ENCODE data around the gene ITGB7. TPM values are rescaled to one million over a fixed set of nuclear protein-coding genes. Genes with fewer than 3 reads are reported as not detected.
A peak's percentile ranks its signal among the peaks of the same experiment; 100 is the strongest.

The ITGB7 gene
- total and polyA plus RNA-seq, 4 experiments from 2014 or later: 271 to 397 (median 378) TPM

DNA sequence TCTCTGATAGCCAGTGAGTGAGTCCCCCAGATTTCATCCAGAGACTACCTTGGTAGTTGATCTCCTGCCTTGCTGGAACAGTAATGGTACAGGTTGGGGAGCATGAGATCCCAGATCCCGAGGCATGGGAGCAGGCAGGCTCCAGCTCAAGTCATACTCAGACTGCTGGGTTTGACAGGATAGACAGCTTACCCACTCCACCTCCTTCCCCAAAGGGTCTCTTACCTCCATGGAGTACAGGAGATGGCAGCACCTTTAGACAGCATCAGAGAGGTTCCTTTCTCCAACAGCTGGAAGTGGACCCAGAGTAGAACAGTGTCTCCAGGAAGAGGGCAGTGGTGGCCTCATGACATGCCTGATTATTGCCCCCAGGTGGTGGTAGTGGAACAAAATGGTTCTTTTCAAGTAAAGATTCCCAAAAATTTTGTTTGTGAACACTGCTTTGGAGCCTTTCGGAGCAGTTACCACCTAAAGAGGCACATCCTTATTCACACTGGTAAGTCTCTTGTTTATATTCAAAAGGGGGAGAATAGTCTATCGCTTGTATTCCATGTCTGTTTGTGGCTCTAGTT lies 21.4 kb downstream of the ITGB7 start:
- ChIA-PET POLR2A (ENCODE audit: partially characterized antibody) (interaction anchor here (0.9 to 17.3 kb wide), 3 partner anchors 17 to 35 kb away, joined by 3 to 463 read pairs (median 6); partner anchors contain the start of gene ITGB7), CTCF (ENCODE audit: partially characterized antibody) (interaction anchor here (0.5 to 1.4 kb wide), 6 partner anchors 11 to 76 kb away, joined by 3 to 9 read pairs (median 4); no protein-coding TSS in a partner anchor)
- H3K27me3 Mint-ChIP-seq: no peaks in the 10 kb centered on the region

DNA sequence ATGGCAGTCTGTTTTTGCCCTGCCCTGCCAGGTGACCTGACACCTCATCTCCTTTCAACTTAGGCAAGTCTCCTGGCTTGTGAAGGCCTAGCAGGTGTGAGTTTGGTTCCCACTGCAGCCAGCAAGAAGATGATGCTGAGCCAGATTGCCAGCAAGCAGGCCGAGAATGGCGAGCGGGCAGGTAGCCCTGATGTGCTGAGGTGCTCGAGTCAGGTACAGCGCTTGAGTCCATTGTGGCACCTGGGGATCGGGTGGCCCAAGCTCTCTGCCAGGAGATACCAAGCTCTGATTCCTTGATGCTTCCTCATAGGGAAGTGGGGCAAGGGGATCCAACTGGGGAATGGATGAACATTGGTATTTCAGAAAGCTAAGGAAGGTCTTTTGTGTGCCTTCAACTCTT lies 22.2 kb downstream of the ITGB7 start:
- Mint-ChIP-seq H3K9me3 (peaks cover 0 to 2% (median 0%) of the 10 kb centered on the region in 8 donors), H3K36me3 (peaks cover 38 to 76% of the 10 kb centered on the region in 2 donors), H3K4me3 (peak overlapping the region in 1 of 8 donors; percentile 20), H3K27me3 (no peaks in the 10 kb centered on the region), H3K27ac (peak overlapping the region in 6 of 7 donors; percentile 38 to 91 (median 65)), H3K4me1 (peaks cover 30 to 61% (median 41%) of the 10 kb centered on the region in 4 donors)
- H3K9me3 ChIP-seq (ENCODE audit: control insufficient read depth in 1 of 2, low read length in 2 of 2): no peaks in the 10 kb centered on the region
- ChIA-PET CTCF (ENCODE audit: partially characterized antibody) (interaction anchor here (1.2 to 1.4 kb wide), 5 partner anchors 10 to 29 kb away, joined by 3 to 9 read pairs (median 4); no protein-coding TSS in a partner anchor), POLR2A (ENCODE audit: partially characterized antibody) (interaction anchor here (0.9 to 17.3 kb wide), 3 partner anchors 18 to 36 kb away, joined by 3 to 463 read pairs (median 6); partner anchors contain the start of gene ITGB7)
- H3K4me3 ChIP-seq (ENCODE audit: low read length in 2 of 2): no peak overlapping the region
- no peak for DNase-seq
- intact Hi-C loops (cut with micrococcal nuclease): no loop called here
- H3K4me1 ChIP-seq (ENCODE audit: insufficient read depth, low read length): peaks cover 39% of the 10 kb centered on the region
- H3K36me3 ChIP-seq (ENCODE audit: insufficient read depth, low read length): peaks cover 65% of the 10 kb centered on the region
- no peaks in the 10 kb centered on the region for H3K27me3 ChIP-seq (ENCODE audit: insufficient read depth, low read length)
- H3K27ac ChIP-seq (ENCODE audit: low read depth, low read length): no peak overlapping the region

More for the DNA sequence above, 21.4 kb downstream of the ITGB7 start:
- H3K27me3 ChIP-seq (ENCODE audit: insufficient read depth, low read length): no peaks in the 10 kb centered on the region
- peaks cover 0 to 2% (median 0%) of the 10 kb centered on the region in 8 donors for H3K9me3 Mint-ChIP-seq
- peaks cover 65% of the 10 kb centered on the region for H3K36me3 ChIP-seq (ENCODE audit: insufficient read depth, low read length)
- no peak overlapping the region for H3K4me3 ChIP-seq (ENCODE audit: low read length in 2 of 2)
- no peak overlapping the region for H3K4me3 Mint-ChIP-seq
- peaks cover 38 to 78% of the 10 kb centered on the region in 2 donors for H3K36me3 Mint-ChIP-seq
- H3K9me3 ChIP-seq (ENCODE audit: control insufficient read depth in 1 of 2, low read length in 2 of 2): no peaks in the 10 kb centered on the region
- peaks cover 44% of the 10 kb centered on the region for H3K4me1 ChIP-seq (ENCODE audit: insufficient read depth, low read length)
- peak overlapping the region in 6 of 7 donors; percentile 37 to 77 (median 64) for H3K27ac Mint-ChIP-seq
- no peak overlapping the region for H3K27ac ChIP-seq (ENCODE audit: low read depth, low read length)
- DNase-seq: no peak
- H3K4me1 Mint-ChIP-seq: peaks cover 35 to 58% (median 40%) of the 10 kb centered on the region in 4 donors
- intact Hi-C loops (cut with micrococcal nuclease): no loop called here

DNA sequence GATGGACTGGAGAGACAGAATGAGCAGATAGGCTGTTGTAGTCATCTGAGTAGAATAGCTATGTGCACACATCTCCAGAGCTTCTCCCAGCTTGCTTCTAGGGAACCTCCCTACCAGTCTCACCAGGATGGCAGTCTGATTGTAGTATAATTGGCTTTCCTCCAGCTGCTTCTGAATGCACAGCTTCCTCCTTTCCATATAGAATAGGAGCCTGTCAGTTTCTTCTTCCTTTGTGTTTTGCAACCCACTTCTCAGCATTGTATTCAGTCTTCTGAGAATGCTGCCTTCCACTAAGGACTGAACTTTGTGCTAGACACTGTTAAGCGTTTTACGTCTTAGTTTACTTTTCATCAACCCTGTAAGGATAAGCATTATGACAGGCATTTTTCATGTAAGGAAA lies 24.1 kb downstream of the ITGB7 start:
- H3K27me3 ChIP-seq (ENCODE audit: insufficient read depth, low read length): no peaks in the 10 kb centered on the region
- Mint-ChIP-seq H3K4me1 (peaks cover 35 to 70% (median 50%) of the 10 kb centered on the region in 4 donors), H3K27me3 (no peaks in the 10 kb centered on the region), H3K27ac (peak overlapping the region in 3 of 7 donors; percentile 71 to 89 (median 88)), H3K36me3 (peaks cover 38 to 66% of the 10 kb centered on the region in 2 donors), H3K9me3 (peaks cover 0 to 2% (median 0%) of the 10 kb centered on the region in 8 donors), H3K4me3 (peak overlapping the region; percentile 39 to 96 (median 90))
- ChIA-PET CTCF (ENCODE audit: partially characterized antibody) (interaction anchor here (1.1 to 3.7 kb wide), 7 partner anchors 9 to 162 kb away, joined by 3 to 28 read pairs (median 8); partner anchors contain the start of gene PFDN5), POLR2A (ENCODE audit: partially characterized antibody) (interaction anchor here (0.9 to 17.3 kb wide), 8 partner anchors 10 to 117 kb away, joined by 3 to 463 read pairs (median 4); partner anchors contain the start of genes ESPL1 and ITGB7)
- H3K4me3 ChIP-seq (ENCODE audit: low read length in 2 of 2): no peak overlapping the region
- H3K9me3 ChIP-seq (ENCODE audit: control insufficient read depth in 1 of 2, low read length in 2 of 2): no peaks in the 10 kb centered on the region
- peaks cover 54% of the 10 kb centered on the region for H3K36me3 ChIP-seq (ENCODE audit: insufficient read depth, low read length)
- peaks cover 50% of the 10 kb centered on the region for H3K4me1 ChIP-seq (ENCODE audit: insufficient read depth, low read length)
- intact Hi-C loops (cut with micrococcal nuclease): no loop called here
- DNase-seq: no peak
- H3K27ac ChIP-seq (ENCODE audit: low read depth, low read length): no peak overlapping the region

DNA sequence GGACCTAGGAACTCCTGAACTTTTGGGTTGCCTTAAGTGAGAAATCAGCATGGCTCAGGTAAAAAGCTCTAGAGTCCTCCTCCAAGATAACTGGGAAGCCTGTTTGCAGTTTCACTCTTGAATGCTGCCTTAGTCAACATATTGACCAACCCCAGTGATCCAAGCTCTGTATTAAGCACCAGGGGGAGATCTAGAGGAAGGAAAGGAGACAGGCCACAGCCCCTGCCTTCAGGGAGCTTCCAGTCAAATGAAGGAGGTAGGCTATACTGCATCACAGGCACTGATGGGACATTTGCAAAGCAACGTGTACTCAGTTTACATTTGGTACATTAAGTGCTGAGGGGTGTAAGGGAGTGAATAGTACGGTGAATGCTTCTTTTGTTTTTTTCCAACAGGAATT lies 25.1 kb downstream of the ITGB7 start:
- ChIA-PET POLR2A (ENCODE audit: partially characterized antibody) (interaction anchor here (0.5 to 17.3 kb wide), 11 partner anchors 21 to 319 kb away, joined by 3 to 463 read pairs (median 9); partner anchors contain the start of genes ESPL1, ITGB7, MYG1 and PFDN5), CTCF (ENCODE audit: partially characterized antibody) (interaction anchor here (0.6 to 4.3 kb wide), 14 partner anchors 8 to 163 kb away, joined by 3 to 51 read pairs (median 8); partner anchors contain the start of gene PFDN5)
- Histone ChIP-seq H3K27ac (ENCODE audit: low read depth, low read length) (peak overlapping the region; percentile 89), H3K4me1 (ENCODE audit: insufficient read depth, low read length) (peaks cover 50% of the 10 kb centered on the region), H3K9me3 (ENCODE audit: control insufficient read depth in 1 of 2, low read length in 2 of 2) (no peaks in the 10 kb centered on the region), H3K36me3 (ENCODE audit: insufficient read depth, low read length) (peaks cover 44% of the 10 kb centered on the region), H3K27me3 (ENCODE audit: insufficient read depth, low read length) (no peaks in the 10 kb centered on the region), H3K4me3 (ENCODE audit: low read length in 2 of 2) (peak overlapping the region; percentile 56 to 74)
- peaks cover 0 to 2% (median 0%) of the 10 kb centered on the region in 8 donors for H3K9me3 Mint-ChIP-seq
- H3K4me3 Mint-ChIP-seq: peak overlapping the region; percentile 90 to 96 (median 91)
- DNase-seq: no peak
- peaks cover 35 to 70% (median 49%) of the 10 kb centered on the region in 4 donors for H3K4me1 Mint-ChIP-seq
- intact Hi-C loops (cut with micrococcal nuclease): loop anchor here (2.0 kb wide), 4 partner anchors 19 to 319 kb away; partner anchors contain the start of genes PRR13 and TARBP2
- H3K27me3 Mint-ChIP-seq: no peaks in the 10 kb centered on the region
- H3K36me3 Mint-ChIP-seq: peaks cover 30 to 56% of the 10 kb centered on the region in 2 donors
- H3K27ac Mint-ChIP-seq: peak overlapping the region; percentile 13 to 94 (median 88)

DNA sequence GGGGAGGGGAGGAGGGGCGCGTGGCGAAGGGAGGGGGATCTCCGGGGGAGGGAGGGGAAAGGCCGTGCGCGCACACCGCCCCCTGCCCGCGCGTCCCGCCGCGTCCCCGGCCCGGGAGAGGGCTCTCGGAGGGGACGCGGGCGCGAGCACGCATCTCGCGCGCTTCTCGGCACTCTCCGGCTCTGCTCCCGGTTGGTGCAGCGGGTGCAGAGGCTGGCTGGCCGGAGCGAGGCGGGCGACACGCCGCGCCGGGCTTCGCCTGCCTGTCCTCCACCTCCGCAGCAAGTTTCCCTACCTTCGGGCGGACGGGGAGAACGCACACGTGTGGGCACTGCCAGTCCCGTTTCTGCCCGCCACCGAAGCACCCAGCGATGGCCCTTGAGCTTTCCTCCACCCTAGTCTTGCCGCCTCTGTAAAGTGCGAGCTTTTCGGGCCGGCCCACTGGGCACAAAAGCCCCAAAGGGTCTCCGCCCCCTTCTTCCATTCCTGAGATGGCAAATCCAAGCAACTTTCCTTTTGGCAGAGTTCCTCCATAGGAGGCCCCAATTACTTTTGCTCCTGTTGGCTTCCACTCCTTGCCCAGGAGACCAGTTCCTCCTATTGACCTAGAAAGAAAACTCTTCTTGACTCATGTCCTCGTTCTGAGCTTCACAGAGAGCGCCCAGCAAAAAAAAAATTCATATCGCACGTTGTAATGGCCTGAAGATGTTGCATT lies 26.0 kb downstream of the ITGB7 start:
- peak in 1 of 5 donors; percentile 16 for DNase-seq
- H3K27ac ChIP-seq (ENCODE audit: low read depth, low read length): peak overlapping the region; percentile 89
- no peaks in the 10 kb centered on the region for H3K27me3 ChIP-seq (ENCODE audit: insufficient read depth, low read length)
- peaks cover 50% of the 10 kb centered on the region for H3K4me1 ChIP-seq (ENCODE audit: insufficient read depth, low read length)
- ChIA-PET CTCF (ENCODE audit: partially characterized antibody) (interaction anchor here (0.6 to 4.3 kb wide), 16 partner anchors 9 to 164 kb away, joined by 3 to 51 read pairs (median 8); partner anchors contain the start of gene PFDN5), POLR2A (ENCODE audit: partially characterized antibody) (interaction anchor here (0.8 to 17.3 kb wide), 27 partner anchors 11 to 320 kb away, joined by 3 to 463 read pairs (median 8); partner anchors contain the start of genes AAAS, EIF4B, ESPL1 and ITGB7)
- H3K9me3 ChIP-seq (ENCODE audit: control insufficient read depth in 1 of 2, low read length in 2 of 2): no peaks in the 10 kb centered on the region
- H3K4me1 Mint-ChIP-seq: peaks cover 35 to 66% (median 49%) of the 10 kb centered on the region in 4 donors
- peak overlapping the region; percentile 88 to 98 (median 93) for H3K27ac Mint-ChIP-seq
- H3K36me3 ChIP-seq (ENCODE audit: insufficient read depth, low read length): peaks cover 36% of the 10 kb centered on the region
- peak overlapping the region; percentile 56 to 74 for H3K4me3 ChIP-seq (ENCODE audit: low read length in 2 of 2)
- H3K9me3 Mint-ChIP-seq: peaks cover 0 to 2% (median 0%) of the 10 kb centered on the region in 8 donors
- H3K4me3 Mint-ChIP-seq: peak overlapping the region; percentile 90 to 96 (median 91)
- H3K36me3 Mint-ChIP-seq: peaks cover 21 to 48% of the 10 kb centered on the region in 2 donors
- H3K27me3 Mint-ChIP-seq: no peaks in the 10 kb centered on the region
- intact Hi-C loops (cut with micrococcal nuclease): loop anchor here (1.0 to 2.0 kb wide), 14 partner anchors 9 to 320 kb away; partner anchors contain the start of genes AAAS, EIF4B, ESPL1 and MYG1

DNA sequence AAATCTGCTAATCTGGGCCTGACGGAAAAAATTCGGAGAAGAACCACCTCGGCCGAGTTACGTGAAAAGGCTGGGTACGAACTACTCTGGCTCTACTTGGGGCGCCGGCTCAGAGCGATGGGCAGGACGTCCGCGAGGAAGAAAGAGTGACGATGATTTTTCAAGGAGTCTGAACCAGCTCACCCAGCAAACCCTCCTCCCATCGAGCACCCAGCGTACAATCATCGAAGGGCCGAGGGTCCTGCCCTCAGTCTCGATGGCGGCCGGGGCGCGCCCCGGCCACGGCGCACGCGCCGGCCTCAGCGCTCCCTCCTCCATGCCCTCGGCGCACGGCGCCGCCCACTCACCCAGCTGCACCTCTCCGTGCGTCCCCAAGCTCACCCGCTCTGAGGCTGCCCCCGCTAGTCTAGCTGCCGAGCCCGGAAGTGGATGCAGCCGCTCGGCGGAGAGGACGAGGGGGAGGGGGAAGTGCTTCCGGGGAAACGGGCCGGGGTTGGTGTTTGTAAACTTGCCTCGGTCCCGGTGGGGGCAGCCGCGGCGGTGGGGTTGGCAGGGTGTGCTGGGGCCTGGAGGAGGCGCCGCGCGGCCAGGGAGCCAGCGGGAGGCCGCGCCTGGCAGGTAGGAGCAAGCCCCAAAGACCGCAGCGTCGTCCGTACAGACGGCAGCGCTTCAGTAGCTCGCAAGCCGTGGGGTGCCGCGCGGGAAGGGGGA lies 26.7 kb downstream of the ITGB7 start, which contains the start of the genes CSAD and ZNF740:
Gene CSAD (minus strand): TSS at position 706 of the 711 bp plus-strand sequence. CDS start 7,455 bp downstream, outside the sequence.
Gene ZNF740 (plus strand): TSS at position 503 of the 711 bp plus-strand sequence. CDS start 1,262 bp downstream, outside the sequence.
- Histone ChIP-seq H3K27me3 (ENCODE audit: insufficient read depth, low read length) (no peaks in the 10 kb centered on the region), H3K4me1 (ENCODE audit: insufficient read depth, low read length) (peaks cover 50% of the 10 kb centered on the region), H3K4me3 (ENCODE audit: low read length in 2 of 2) (peak within 1 kb of the TSS; percentile 56 to 74), H3K36me3 (ENCODE audit: insufficient read depth, low read length) (peaks cover 29% of the 10 kb centered on the region), H3K9me3 (ENCODE audit: control insufficient read depth in 1 of 2, low read length in 2 of 2) (no peaks in the 10 kb centered on the region), H3K27ac (ENCODE audit: low read depth, low read length) (peak within 1 kb of the TSS; percentile 89)
- ChIA-PET POLR2A (ENCODE audit: partially characterized antibody) (interaction anchor here (0.7 to 17.3 kb wide), 27 partner anchors 10 to 320 kb away, joined by 3 to 463 read pairs (median 7); partner anchors contain the start of genes AAAS, EIF4B, ESPL1 and ITGB7), CTCF (ENCODE audit: partially characterized antibody) (interaction anchor here (0.8 to 4.3 kb wide), 11 partner anchors 9 to 165 kb away, joined by 3 to 51 read pairs (median 8); partner anchors contain the start of gene PFDN5)
- intact Hi-C loops (cut with micrococcal nuclease): loop anchor here (1.0 to 2.0 kb wide), 14 partner anchors 10 to 320 kb away; partner anchors contain the start of genes AAAS, EIF4B, ESPL1 and MYG1
- Mint-ChIP-seq H3K36me3 (peaks cover 15 to 41% of the 10 kb centered on the region in 2 donors), H3K4me3 (peak within 1 kb of the TSS; percentile 90 to 96 (median 91)), H3K4me1 (peaks cover 36 to 62% (median 49%) of the 10 kb centered on the region in 4 donors), H3K27me3 (no peaks in the 10 kb centered on the region), H3K27ac (peak within 1 kb of the TSS; percentile 88 to 98 (median 97)), H3K9me3 (peaks cover 0 to 2% (median 0%) of the 10 kb centered on the region in 8 donors)
- DNase-seq: peak; percentile 96 to 99 (median 97)
